Smooth muscle cell (in vitro differentiated cells): Measurements from ENCODE around the gene DNAJC30. TPM values are rescaled to one million over a fixed set of nuclear protein-coding genes. Genes with fewer than 3 reads are reported as not detected.
"Not testable (repeated sequence)": the region's sequence is repeated elsewhere in the genome, so short reads cannot be mapped to it uniquely, and the experiment has no call there.

Experiments used
- DNase-seq: peaks from one replicate; lab custom pipeline; 2025; ENCODE audit not compliant: unreplicated experiment; lab: John Stamatoyannopoulos, UW
- H2AFZ ChIP-seq: fragments of 200-600 bp; sonication (generic); 2 replicates; pipeline ENCODE4 v1.6.0; 2016; ENCODE audit warnings: antibody characterized with exemption, low read depth, mild to moderate bottlenecking
- H3F3A ChIP-seq: fragments of 200-600 bp; sonication (generic); 2 replicates; pipeline ENCODE4 v1.6.0; 2017; ENCODE audit warnings: antibody characterized with exemption, low read depth
- H3K27ac ChIP-seq: fragments of 200-600 bp; sonication (generic); 2 replicates; pipeline ENCODE4 v1.5.1; 2016; ENCODE audit warnings: low read depth, mild to moderate bottlenecking
- H3K27me3 ChIP-seq: fragments of 200-600 bp; sonication (generic); 2 replicates; pipeline ENCODE4 v1.6.1; 2016; ENCODE audit warnings: low read depth, mild to moderate bottlenecking
- H3K36me3 ChIP-seq: fragments of 200-600 bp; sonication (generic); 2 replicates; pipeline ENCODE4 v1.5.1; 2016; ENCODE audit warnings: low read depth
- H3K4me1 ChIP-seq: fragments of 200-600 bp; sonication (generic); 2 replicates; pipeline ENCODE4 v1.5.1; 2016; ENCODE audit warnings: low read depth
- H3K4me2 ChIP-seq: fragments of 200-600 bp; sonication (generic); 2 replicates; pipeline ENCODE4 v1.6.0; 2016; ENCODE audit warnings: mild to moderate bottlenecking
- H3K4me3 ChIP-seq: fragments of 200-600 bp; sonication (generic); 2 replicates; pipeline ENCODE4 v1.5.1; 2016; ENCODE audit warnings: mild to moderate bottlenecking
- H3K79me2 ChIP-seq: fragments of 200-600 bp; sonication (generic); 2 replicates; pipeline ENCODE4 v1.6.0; 2016; ENCODE audit warnings: low read depth, mild to moderate bottlenecking
- H3K9ac ChIP-seq: fragments of 200-600 bp; sonication (generic); 2 replicates; pipeline ENCODE4 v1.6.0; 2016; ENCODE audit warnings: low read depth
- H3K9me3 ChIP-seq: fragments of 200-600 bp; sonication (generic); replicated peaks from 2 replicates; pipeline ENCODE4 v1.5.1; 2016; ENCODE audit warnings: low read depth
- H4K20me1 ChIP-seq: fragments of 200-600 bp; sonication (generic); 2 replicates; pipeline ENCODE4 v1.6.0; 2016; ENCODE audit warnings: low read depth
- WGBS: methylation state at CpG from one replicate; pipeline ENCODE4 v1.1.7; 2016; ENCODE audit warnings: low lambda C conversion rate; 5-methylcytosine and 5-hydroxymethylcytosine counted together
- polyA plus RNA-seq: library from polyadenylated mRNA; unstranded; fragments of >200 nt; fragmentation: Nextera tagmentation; extraction: Ambion mirVana; gene quantifications from 2 replicates; pipeline ENCODE4 v1.2.1, GENCODE V29; 2016
- total RNA-seq: library from RNA; depleted of rRNA; stranded (reverse); fragments of >200 nt; gene quantifications from 2 replicates; pipeline ENCODE4 v1.2.3, GENCODE V29; 2014
- TF ChIP-seq, protein P1 (sequence below): fragments of 200-600 bp; sonication (generic); IDR thresholded peaks from 2 replicates; pipeline ENCODE4 v1.5.1; 2017; ENCODE audit warnings: borderline replicate concordance, mild to moderate bottlenecking, antibody characterized with exemption; ENCODE audit not compliant: insufficient read depth, poor library complexity, severe bottlenecking

The DNAJC30 gene
- total and polyA plus RNA-seq, 2 experiments from 2014 or later, result 1.2 to 4.6 TPM

DNA sequence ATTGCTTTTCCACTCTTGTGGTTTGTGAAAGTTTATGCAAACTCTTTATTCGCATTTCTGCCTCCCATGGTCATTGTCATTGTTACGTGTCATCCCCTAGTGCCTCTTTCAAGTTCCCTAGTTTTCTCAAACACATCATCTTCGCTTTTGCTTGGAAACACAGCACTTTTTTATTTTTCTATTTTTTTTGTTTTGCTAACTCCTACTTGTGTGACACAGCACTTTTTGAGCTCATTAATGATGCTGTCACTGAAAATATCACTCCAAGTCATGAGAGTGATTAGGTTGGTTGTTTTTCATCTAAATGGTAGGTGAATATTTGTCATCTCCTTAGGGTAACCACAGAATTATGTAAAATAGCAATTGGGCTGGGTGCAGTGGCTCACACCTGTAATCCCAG, 44.7 kb upstream of the DNAJC30 start:
- no peaks in the 10 kb centered on the region for H3K4me1 ChIP-seq

DNA sequence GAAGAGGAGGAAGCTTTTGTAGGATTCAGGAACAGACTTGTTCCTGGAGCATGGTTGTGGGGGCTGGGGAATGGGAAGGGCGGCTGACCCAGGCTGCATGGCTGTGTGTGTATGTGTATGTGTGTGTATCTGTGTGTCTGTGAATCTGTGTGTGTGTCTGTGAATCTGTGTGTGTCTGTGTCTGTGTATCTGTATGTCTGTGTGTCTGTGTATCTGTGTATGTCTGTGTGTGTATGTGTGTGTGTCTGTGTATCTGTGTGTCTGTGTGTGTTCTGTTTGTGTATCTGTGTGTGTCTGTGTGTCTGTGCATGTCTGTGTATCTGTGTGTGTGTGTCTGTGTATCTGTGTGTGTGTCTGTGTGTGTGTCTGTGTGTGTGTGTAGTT, 42.8 kb upstream of the DNAJC30 start:
- DNase-seq, result no peak
- H3K36me3 ChIP-seq, result no peaks in the 10 kb centered on the region
- H3K4me1 ChIP-seq, result no peaks in the 10 kb centered on the region
- 90% methylated on average over 1 of the region's 1 CpG for WGBS
- no peak overlapping the region for H3K9ac ChIP-seq
- no peak overlapping the region for H3K4me2 ChIP-seq
- no peak overlapping the region for H3K4me3 ChIP-seq
- H3K27me3 ChIP-seq, result no peaks in the 10 kb centered on the region
- no peak overlapping the region for H2AFZ ChIP-seq
- H3F3A ChIP-seq, result no peaks in the 10 kb centered on the region
- H4K20me1 ChIP-seq, result no peaks in the 10 kb centered on the region
- TF ChIP-seq, protein P1, sequence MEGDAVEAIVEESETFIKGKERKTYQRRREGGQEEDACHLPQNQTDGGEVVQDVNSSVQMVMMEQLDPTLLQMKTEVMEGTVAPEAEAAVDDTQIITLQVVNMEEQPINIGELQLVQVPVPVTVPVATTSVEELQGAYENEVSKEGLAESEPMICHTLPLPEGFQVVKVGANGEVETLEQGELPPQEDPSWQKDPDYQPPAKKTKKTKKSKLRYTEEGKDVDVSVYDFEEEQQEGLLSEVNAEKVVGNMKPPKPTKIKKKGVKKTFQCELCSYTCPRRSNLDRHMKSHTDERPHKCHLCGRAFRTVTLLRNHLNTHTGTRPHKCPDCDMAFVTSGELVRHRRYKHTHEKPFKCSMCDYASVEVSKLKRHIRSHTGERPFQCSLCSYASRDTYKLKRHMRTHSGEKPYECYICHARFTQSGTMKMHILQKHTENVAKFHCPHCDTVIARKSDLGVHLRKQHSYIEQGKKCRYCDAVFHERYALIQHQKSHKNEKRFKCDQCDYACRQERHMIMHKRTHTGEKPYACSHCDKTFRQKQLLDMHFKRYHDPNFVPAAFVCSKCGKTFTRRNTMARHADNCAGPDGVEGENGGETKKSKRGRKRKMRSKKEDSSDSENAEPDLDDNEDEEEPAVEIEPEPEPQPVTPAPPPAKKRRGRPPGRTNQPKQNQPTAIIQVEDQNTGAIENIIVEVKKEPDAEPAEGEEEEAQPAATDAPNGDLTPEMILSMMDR, result no peak
- no peak overlapping the region for H3K27ac ChIP-seq
- no peaks in the 10 kb centered on the region for H3K9me3 ChIP-seq
- no peaks in the 10 kb centered on the region for H3K79me2 ChIP-seq

More for the DNA sequence above, 44.7 kb upstream of the DNAJC30 start:
- TF ChIP-seq, protein P1, result no peak
- Histone ChIP-seq H3K79me2 (no peaks in the 10 kb centered on the region), H3K9ac (no peak overlapping the region), H3K36me3 (no peaks in the 10 kb centered on the region), H3K9me3 (no peaks in the 10 kb centered on the region), H3K4me2 (no peak overlapping the region), H3K27ac (no peak overlapping the region), H2AFZ (no peak overlapping the region), H4K20me1 (no peaks in the 10 kb centered on the region), H3F3A (no peaks in the 10 kb centered on the region), H3K4me3 (no peak overlapping the region), H3K27me3 (no peaks in the 10 kb centered on the region)
- 75% methylated on average over 3 of the region's 3 CpGs for WGBS
- DNase-seq, result no peak

GRCh38 chr7:73723813-73724212, 40.6 kb upstream of the DNAJC30 start:
- WGBS, result 98% methylated on average over 3 of the region's 3 CpGs
- no peaks in the 10 kb centered on the region for H4K20me1 ChIP-seq

GRCh38 chr7:73722785-73723184, 39.5 kb upstream of the DNAJC30 start:
- TF ChIP-seq, protein P1, result no peak
- no peaks in the 10 kb centered on the region for H3F3A ChIP-seq

More at GRCh38 chr7:73723813-73724212, 40.6 kb upstream of the DNAJC30 start:
- peaks cover 6% of the 10 kb centered on the region for H3K79me2 ChIP-seq
- TF ChIP-seq, protein P1, result no peak
- H2AFZ ChIP-seq, result no peak overlapping the region
- no peaks in the 10 kb centered on the region for H3F3A ChIP-seq
- no peak overlapping the region for H3K27ac ChIP-seq
- no peaks in the 10 kb centered on the region for H3K27me3 ChIP-seq
- H3K36me3 ChIP-seq, result no peaks in the 10 kb centered on the region
- no peaks in the 10 kb centered on the region for H3K4me1 ChIP-seq
- H3K4me2 ChIP-seq, result no peak overlapping the region
- H3K9ac ChIP-seq, result no peak overlapping the region
- no peaks in the 10 kb centered on the region for H3K9me3 ChIP-seq
- no peak overlapping the region for H3K4me3 ChIP-seq
- no peak for DNase-seq

DNA sequence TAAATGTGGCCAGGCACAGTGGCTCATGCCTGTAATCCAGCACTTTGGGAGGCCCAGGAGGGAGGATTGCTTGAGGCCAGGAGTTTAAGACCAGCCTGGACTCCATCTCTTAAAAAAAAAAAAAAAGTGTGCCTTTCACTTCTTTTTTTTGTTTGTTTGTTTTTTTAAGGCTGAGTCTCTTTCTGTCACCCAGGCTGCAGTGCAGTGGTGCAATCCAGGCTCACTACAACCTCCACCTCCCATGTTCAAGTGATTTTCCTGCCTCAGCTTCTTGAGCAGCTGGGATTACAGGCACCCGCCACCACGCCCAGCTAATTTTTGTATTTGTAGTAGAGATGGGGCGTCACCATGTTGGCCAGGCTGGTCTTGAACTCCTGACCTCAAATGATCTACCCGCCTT, 38.9 kb upstream of the DNAJC30 start:
- H3K79me2 ChIP-seq, result peaks cover 11% of the 10 kb centered on the region
- DNase-seq, H3K9me3 ChIP-seq, H3K4me3 ChIP-seq, H3K36me3 ChIP-seq, H3K4me1 ChIP-seq, H3K27me3 ChIP-seq, H3K9ac ChIP-seq, H3K27ac ChIP-seq, H2AFZ ChIP-seq, H3F3A ChIP-seq, H3K4me2 ChIP-seq: not testable (repeated sequence)
- WGBS, result 87% methylated on average over 4 of the region's 4 CpGs
- peaks cover 14% of the 10 kb centered on the region for H4K20me1 ChIP-seq

More at GRCh38 chr7:73722785-73723184, 39.5 kb upstream of the DNAJC30 start:
- H3K4me2 ChIP-seq, result no peak overlapping the region
- peaks cover 8% of the 10 kb centered on the region for H4K20me1 ChIP-seq
- DNase-seq, result no peak
- no peak overlapping the region for H2AFZ ChIP-seq
- H3K27ac ChIP-seq, result no peak overlapping the region
- WGBS, result 87% methylated on average over 5 of the region's 6 CpGs
- no peaks in the 10 kb centered on the region for H3K27me3 ChIP-seq
- no peak overlapping the region for H3K9ac ChIP-seq
- H3K4me1 ChIP-seq, result no peaks in the 10 kb centered on the region
- H3K4me3 ChIP-seq, result no peak overlapping the region
- H3K36me3 ChIP-seq, result no peaks in the 10 kb centered on the region
- peaks cover 7% of the 10 kb centered on the region for H3K79me2 ChIP-seq
- no peaks in the 10 kb centered on the region for H3K9me3 ChIP-seq
